GM15510 (cell line): Measurements from ENCODE around the gene KRT12.

ENCODE experiments used
- POLR2A ChIP-seq: IDR thresholded peaks from 3 replicates; pipeline ENCODE4 v1.6.1; 2011; ENCODE audit warnings: borderline replicate concordance; ENCODE audit not compliant: insufficient read length; ENCODE audit errors: extremely low read depth

KRT12 gene

GRCh38 chr17:40864661-40865390 is 2.2 kb downstream of the KRT12 start:
- no peak for TF ChIP-seq POLR2A

- TF ChIP-seq POLR2A, result no peak
These were observed 3.9 kb downstream of the KRT12 start for GRCh38 chr17:40862985-40863733.

GRCh38 chr17:40859536-40859935 is 7.5 kb downstream of the KRT12 start:
- no peak for TF ChIP-seq POLR2A

- TF ChIP-seq POLR2A, result no peak
These were observed 9.5 kb downstream of the KRT12 start for GRCh38 chr17:40857535-40857934.

- no peak for TF ChIP-seq POLR2A
These were observed 12.7 kb downstream of the KRT12 start for GRCh38 chr17:40854175-40854814.

- TF ChIP-seq POLR2A, result no peak
These were observed 14.7 kb downstream of the KRT12 start for GRCh38 chr17:40852364-40852763.

- no peak for TF ChIP-seq POLR2A
These were observed 16.6 kb downstream of the KRT12 start for GRCh38 chr17:40850293-40850972.

GRCh38 chr17:40849723-40850122 is 17.3 kb downstream of the KRT12 start:
- TF ChIP-seq POLR2A, result no peak

- no peak for TF ChIP-seq POLR2A
These were observed 18.3 kb downstream of the KRT12 start for GRCh38 chr17:40848583-40849235.

- no peak for TF ChIP-seq POLR2A
These were observed 20.4 kb downstream of the KRT12 start for GRCh38 chr17:40846515-40847144.

- no peak for TF ChIP-seq POLR2A
These were observed 22.3 kb downstream of the KRT12 start for GRCh38 chr17:40844671-40845107.

GRCh38 chr17:40843242-40843641 is 23.8 kb downstream of the KRT12 start:
- TF ChIP-seq POLR2A, result no peak

GRCh38 chr17:40841246-40841645 is 25.8 kb downstream of the KRT12 start:
- no peak for TF ChIP-seq POLR2A

GRCh38 chr17:40839194-40839593 is 27.8 kb downstream of the KRT12 start:
- TF ChIP-seq POLR2A, result no peak

- TF ChIP-seq POLR2A, result no peak
These were observed 31.0 kb downstream of the KRT12 start for GRCh38 chr17:40836020-40836419.

GRCh38 chr17:40833882-40834281 is 33.1 kb downstream of the KRT12 start:
- TF ChIP-seq POLR2A, result no peak
